H1 (cell line): ENCODE data around the gene SMIM38. TPM values are rescaled to one million over a fixed set of nuclear protein-coding genes. Genes with fewer than 3 reads are reported as not detected.

ENCODE experiments used
- CTCF ChIA-PET: fragments of 300-600 bp; sonication (Branson Sonifier 250); formaldehyde crosslinking; loops from one replicate; lab custom pipeline; 2021; ENCODE audit not compliant: partially characterized antibody; lab: Charles Lee
- POLR2A ChIA-PET: fragments of 300-600 bp; sonication (Branson Sonifier 250); formaldehyde crosslinking; loops from one replicate; lab custom pipeline; 2021; ENCODE audit warnings: inconsistent platforms; ENCODE audit not compliant: partially characterized antibody; lab: Charles Lee
- DNase-seq, 2 experiments: peaks; one replicate each; pipeline versions ENCODE4 v3.0.0 to v3.0.0-alpha.2; 2010 to 2022; ENCODE audit warnings: low spot score in 2 of 2, low read depth in 1 of 2, mixed read lengths in 1 of 2
- FAIRE-seq: peaks from 2 replicates; lab custom pipeline; 2011; peaks lifted over from hg19 to GRCh38; lab: Jason Lieb, UNC
- H2AFZ ChIP-seq: 2 replicates; pipeline ENCODE4 v1.8.1; 2012; ENCODE audit warnings: low read length, inconsistent platforms
- H2AK5ac ChIP-seq: 2 replicates; pipeline ENCODE4 v1.6.1; 2013; ENCODE audit warnings: low read depth, low read length
- H2BK120ac ChIP-seq: replicated peaks from 2 replicates; pipeline ENCODE3; 2013; ENCODE audit warnings: low read depth, low read length, inconsistent platforms
- H2BK12ac ChIP-seq: 2 replicates; pipeline ENCODE4 v1.6.1; 2013; ENCODE audit warnings: low read depth, low read length
- H2BK15ac ChIP-seq: 2 replicates; pipeline ENCODE4 v1.6.1; 2013; ENCODE audit warnings: low read length
- H2BK20ac ChIP-seq: 2 replicates; pipeline ENCODE4 v1.6.1; 2013; ENCODE audit warnings: low read length
- H2BK5ac ChIP-seq: 2 replicates; pipeline ENCODE4 v1.6.1; 2013; ENCODE audit warnings: low read depth, low read length
- H3K14ac ChIP-seq: 2 replicates; pipeline ENCODE4 v1.6.1; 2013; ENCODE audit warnings: inconsistent platforms; ENCODE audit not compliant: insufficient read length
- H3K18ac ChIP-seq: 2 replicates; pipeline ENCODE4 v1.6.1; 2013; ENCODE audit warnings: low read length; ENCODE audit errors: extremely low read depth
- H3K23ac ChIP-seq: 2 replicates; pipeline ENCODE4 v1.6.1; 2013; ENCODE audit warnings: inconsistent platforms; ENCODE audit not compliant: insufficient read length
- H3K23me2 ChIP-seq: 2 replicates; pipeline ENCODE4 v1.6.1; 2013; ENCODE audit warnings: low read depth, low read length
- H3K27ac ChIP-seq: 2 replicates; pipeline ENCODE4 v1.6.1; 2011; ENCODE audit warnings: low read depth, low read length, inconsistent platforms
- H3K27me3 ChIP-seq, 4 experiments: replicated peaks in 1 of 4; 1 replicate in 1 of 4; 2 replicates in 3 of 4; pipeline versions ENCODE4 v1.6.1 to v1.8.1; 2011 to 2013; ENCODE audit warnings: low read length in 3 of 4, mild to moderate bottlenecking in 3 of 4, inconsistent platforms in 2 of 4, mixed read lengths in 2 of 4, moderate library complexity in 1 of 4; ENCODE audit not compliant: control insufficient read depth in 3 of 4, insufficient read depth in 3 of 4; ENCODE audit errors: extremely low read depth in 1 of 4
- H3K36me3 ChIP-seq, 4 experiments: 2 replicates each; pipeline versions ENCODE4 v1.6.1 to v1.8.1; 2011 to 2013; ENCODE audit warnings: mild to moderate bottlenecking in 4 of 4, low read length in 3 of 4, moderate library complexity in 2 of 4, control low read depth in 1 of 4, inconsistent platforms in 1 of 4; ENCODE audit not compliant: insufficient read depth in 4 of 4, control insufficient read depth in 2 of 4
- H3K4ac ChIP-seq: replicated peaks from 2 replicates; pipeline ENCODE3; 2013; ENCODE audit warnings: low read length, low read depth, mixed read lengths, inconsistent platforms; ENCODE audit not compliant: insufficient read length
- H3K4me1 ChIP-seq, 4 experiments: replicated peaks in 1 of 4; 1 replicate in 1 of 4; 2 replicates in 3 of 4; pipeline versions ENCODE4 v1.6.1 to v1.8.1; 2011 to 2013; ENCODE audit warnings: low read length in 3 of 4, inconsistent platforms in 2 of 4, mixed read lengths in 1 of 4; ENCODE audit not compliant: insufficient read depth in 4 of 4, control insufficient read depth in 3 of 4
- H3K4me2 ChIP-seq, 2 experiments: 2 replicates each; pipeline versions ENCODE4 v1.6.1 to v1.8.1; 2011 to 2013; ENCODE audit warnings: low read depth in 2 of 2, low read length in 2 of 2, control low read depth in 1 of 2, inconsistent platforms in 1 of 2, mild to moderate bottlenecking in 1 of 2; ENCODE audit not compliant: insufficient read depth in 1 of 2
- H3K4me3 ChIP-seq, 4 experiments: fragments of 200-600, 300-600 bp in 1 of 4; sonication (generic), shearing (Covaris generic), sonication (Bioruptor Twin) in 1 of 4; 2 replicates each; pipeline versions ENCODE4 v1.5.1 to v1.8.1; 2011 to 2016; ENCODE audit warnings: low read length in 4 of 4, low read depth in 3 of 4, control low read depth in 2 of 4, inconsistent platforms in 2 of 4, mild to moderate bottlenecking in 2 of 4, mixed read lengths in 1 of 4, moderate library complexity in 1 of 4; ENCODE audit not compliant: insufficient read depth in 2 of 4; ENCODE audit errors: extremely low read depth in 1 of 4
- H3K56ac ChIP-seq: replicated peaks from 2 replicates; pipeline ENCODE3; 2013; ENCODE audit warnings: low read depth, mild to moderate bottlenecking, mixed read lengths, low read length, inconsistent platforms; ENCODE audit not compliant: insufficient read length
- H3K79me1 ChIP-seq: 2 replicates; pipeline ENCODE4 v1.6.1; 2013; ENCODE audit warnings: low read depth, low read length, control low read depth
- H3K79me2 ChIP-seq, 2 experiments: 2 replicates each; pipeline versions ENCODE4 v1.6.1 to v1.8.1; 2012 to 2013; ENCODE audit warnings: low read length in 2 of 2, mild to moderate bottlenecking in 2 of 2, inconsistent platforms in 1 of 2; ENCODE audit not compliant: insufficient read depth in 2 of 2, control insufficient read depth in 1 of 2
- H3K9ac ChIP-seq, 4 experiments: replicated peaks in 1 of 4; 1 replicate in 1 of 4; 2 replicates in 3 of 4; pipeline versions ENCODE4 v1.6.1 to v1.8.1; 2011 to 2013; ENCODE audit warnings: low read depth in 3 of 4, low read length in 3 of 4, control low read depth in 2 of 4, mild to moderate bottlenecking in 2 of 4, moderate library complexity in 2 of 4, inconsistent platforms in 1 of 4; ENCODE audit errors: extremely low read depth in 1 of 4
- H3K9me3 ChIP-seq, 2 experiments: 2 replicates each; pipeline versions ENCODE4 v1.6.1 to v1.8.1; 2012 to 2013; ENCODE audit warnings: mild to moderate bottlenecking in 2 of 2, moderate library complexity in 2 of 2, control low read depth in 1 of 2, inconsistent platforms in 1 of 2, low read depth in 1 of 2, low read length in 1 of 2, mixed read lengths in 1 of 2; ENCODE audit not compliant: insufficient read depth in 2 of 2
- H4K20me1 ChIP-seq, 2 experiments: replicated peaks in 1 of 2; 2 replicates each; pipeline versions ENCODE3 to v1.8.1; 2011 to 2013; ENCODE audit warnings: inconsistent platforms in 2 of 2, low read length in 2 of 2, mild to moderate bottlenecking in 1 of 2; ENCODE audit not compliant: insufficient read depth in 2 of 2, control insufficient read depth in 1 of 2
- H4K5ac ChIP-seq: 2 replicates; pipeline ENCODE4 v1.6.1; 2013; ENCODE audit warnings: low read length, low read depth, mixed read lengths, inconsistent platforms; ENCODE audit not compliant: insufficient read length
- H4K8ac ChIP-seq: 2 replicates; pipeline ENCODE4 v1.8.0; 2013; ENCODE audit warnings: mild to moderate bottlenecking, moderate library complexity, low read length, inconsistent platforms; ENCODE audit not compliant: insufficient read depth; ENCODE audit errors: extremely low read depth
- H4K91ac ChIP-seq: replicated peaks from 2 replicates; pipeline ENCODE3; 2013; ENCODE audit warnings: low read length, mixed read lengths, inconsistent platforms; ENCODE audit not compliant: insufficient read length
- SP1 ChIP-seq: IDR thresholded peaks from 2 replicates; pipeline ENCODE4 v1.6.1; 2011; ENCODE audit warnings: low read depth, low read length
- SP2 ChIP-seq: IDR thresholded peaks from 2 replicates; pipeline ENCODE4 v1.6.1; 2012; ENCODE audit warnings: mild to moderate bottlenecking, low read length, inconsistent platforms
- WGBS, 2 experiments: shearing (Covaris generic) in 1 of 2; methylation state at CpG; one replicate each; pipeline versions ENCODE4 v1.1.6 to v1.1.7; 2013 to 2015; ENCODE audit warnings: low lambda C conversion rate in 2 of 2, mixed read lengths in 2 of 2, inconsistent platforms in 1 of 2, low coverage in 1 of 2, missing lambda C conversion rate in 1 of 2; ENCODE audit not compliant: insufficient replicate concordance in 2 of 2, insufficient coverage in 1 of 2, insufficient read length in 1 of 2; ENCODE audit errors: extremely low coverage in 1 of 2, missing lambda C conversion rate in 1 of 2; 5-methylcytosine and 5-hydroxymethylcytosine counted together
- polyA plus RNA-seq, 7 experiments: library from polyadenylated mRNA; depleted of rRNA in 3 of 7; stranded (reverse) in 5 of 7; unstranded in 2 of 7; fragments of >200 nt in 5 of 7; fragments of 200-250 nt in 2 of 7; gene quantifications; 1 replicate in 5 of 7; 2 replicates in 1 of 7; 4 replicates in 1 of 7; pipeline versions ENCODE4 v1.2.1 to v1.2.3, GENCODE V29; 2011 to 2013; ENCODE audit warnings: missing spikeins in 2 of 7, mixed read lengths in 2 of 7
- total RNA-seq: library from RNA; stranded (reverse); fragmentation: NEBNext Ultra II Directional; extraction: Animal tissue kit (Norgen Biotek cat#: 25700); gene quantifications from 2 replicates; pipeline ENCODE4 v1.2.1, GENCODE V29; 2021

Gene SMIM38
- total and polyA plus RNA-seq, 2 of the 8 experiments (the other 6 are each of a cell fraction or from before 2014, with no cell fraction given), result 0.17 to 0.20 TPM

GRCh38 chr11:69190796-69191536 is 35.2 kb downstream of the SMIM38 start:
- Histone ChIP-seq H2BK12ac (no peak overlapping the region), H3K79me1 (no peaks in the 10 kb centered on the region), H3K9me3 (peaks cover 0 to 4% of the 10 kb centered on the region in 2 experiments; a peak in 1 of 4 replicates), H4K8ac (no peak overlapping the region), H3K27ac (no peak overlapping the region), H2BK5ac (no peak overlapping the region), H2AFZ (no peak overlapping the region), H2BK20ac (no peak overlapping the region), H3K4ac (no peak overlapping the region), H3K23me2 (peaks cover 13% of the 10 kb centered on the region; the same call in 1 of the 2 replicates), H3K4me2 (no peak overlapping the region), H4K91ac (no peak overlapping the region), H3K18ac (no peak overlapping the region), H3K79me2 (no peaks in the 10 kb centered on the region), H3K4me3 (no peak overlapping the region), H2BK15ac (no peak overlapping the region), H3K4me1 (no peaks in the 10 kb centered on the region), H3K56ac (no peak overlapping the region), H3K23ac (no peak overlapping the region), H2AK5ac (no peak overlapping the region), H3K27me3 (no peaks in the 10 kb centered on the region), H4K5ac (no peak overlapping the region), H3K9ac (no peak overlapping the region), H3K14ac (no peak overlapping the region), H2BK120ac (no peak overlapping the region), H4K20me1 (peaks cover 0 to 2% of the 10 kb centered on the region in 2 experiments), H3K36me3 (no peaks in the 10 kb centered on the region)
- WGBS, 2 experiments, result 94% methylated on average over 18 of the region's 18 CpGs; no CpG with 5 or more reads in 1 of the 2 experiments
- POLR2A ChIA-PET, result no interaction called here
- DNase-seq, result no peak
- no peak for FAIRE-seq
- CTCF ChIA-PET, result interaction anchor here (0.6 to 1.7 kb wide), 3 partner anchors 20 to 62 kb away, joined by 3 to 7 read pairs (median 3); no protein-coding TSS in a partner anchor
- TF ChIP-seq SP1 (no peak), SP2 (no peak)
